Brain microvascular endothelial cell (primary cell): ENCODE data around the gene PLAAT3.
A peak's percentile ranks its signal among the peaks of the same experiment; 100 is the strongest.
"Not testable (repeated sequence)": the region's sequence is repeated elsewhere in the genome, so short reads cannot be mapped to it uniquely, and the experiment has no call there.

ENCODE experiments used
- DNase-seq: peaks from one replicate; pipeline ENCODE4 v3.0.0-alpha.2; 2020
- H3K27ac ChIP-seq: fragments of 250-450 bp; sonication (Bioruptor Pico); 2 replicates; pipeline ENCODE4 v1.5.1; 2020; ENCODE audit warnings: mild to moderate bottlenecking, moderate library complexity
- H3K27me3 ChIP-seq: fragments of 250-450 bp; sonication (Bioruptor Pico); replicated peaks from 2 replicates; pipeline ENCODE4 v1.5.1; 2020; ENCODE audit warnings: mild to moderate bottlenecking
- H3K36me3 ChIP-seq: fragments of 250-450 bp; sonication (Bioruptor Pico); replicated peaks from 2 replicates; pipeline ENCODE4 v1.5.1; 2020; ENCODE audit warnings: mild to moderate bottlenecking
- H3K4me3 ChIP-seq: 2 replicates; pipeline ENCODE4 v1.5.1; 2011; ENCODE audit warnings: low read depth, mild to moderate bottlenecking, control low read depth, low read length, moderate library complexity
- in situ Hi-C: cut with HindIII; loops from 2 replicates; pipeline ENCODE4 v1.10.0; 2017; ENCODE audit warnings: low sequenced_read_pairs, low pct_ligation_motif_present
- TF ChIP-seq, protein P1 (sequence below): IDR thresholded peaks from 2 replicates; pipeline ENCODE4 v1.5.1; 2011; ENCODE audit warnings: low read depth, mild to moderate bottlenecking, moderate library complexity, low read length, control low read depth, inconsistent platforms; ENCODE audit errors: missing control alignments

PLAAT3 gene

DNA sequence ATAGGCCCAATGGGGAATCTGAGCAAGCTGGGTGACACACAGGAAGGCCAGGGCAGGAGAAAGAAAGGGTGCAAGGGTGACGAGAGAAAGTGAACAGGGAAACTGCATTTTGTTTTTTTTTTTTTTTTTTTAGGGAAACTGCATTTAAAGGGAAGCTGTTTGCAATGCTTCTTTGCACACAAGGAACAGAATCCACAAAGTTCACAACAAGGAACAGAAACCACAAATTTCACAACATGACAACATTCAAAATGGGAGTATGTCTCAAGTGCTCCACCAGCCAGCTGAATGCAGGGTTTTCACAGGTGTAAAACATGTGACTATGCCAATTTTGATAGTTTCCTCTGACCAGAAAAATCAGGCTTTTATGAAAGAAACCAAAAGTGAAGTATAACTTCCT, 6.8 kb upstream of the PLAAT3 start:
- H3K27ac ChIP-seq: no peak overlapping the region
- DNase-seq: no peak
- in situ Hi-C loops: no loop called here
- no peak overlapping the region for H3K4me3 ChIP-seq
- H3K36me3 ChIP-seq: no peaks in the 10 kb centered on the region
- TF ChIP-seq, protein P1, sequence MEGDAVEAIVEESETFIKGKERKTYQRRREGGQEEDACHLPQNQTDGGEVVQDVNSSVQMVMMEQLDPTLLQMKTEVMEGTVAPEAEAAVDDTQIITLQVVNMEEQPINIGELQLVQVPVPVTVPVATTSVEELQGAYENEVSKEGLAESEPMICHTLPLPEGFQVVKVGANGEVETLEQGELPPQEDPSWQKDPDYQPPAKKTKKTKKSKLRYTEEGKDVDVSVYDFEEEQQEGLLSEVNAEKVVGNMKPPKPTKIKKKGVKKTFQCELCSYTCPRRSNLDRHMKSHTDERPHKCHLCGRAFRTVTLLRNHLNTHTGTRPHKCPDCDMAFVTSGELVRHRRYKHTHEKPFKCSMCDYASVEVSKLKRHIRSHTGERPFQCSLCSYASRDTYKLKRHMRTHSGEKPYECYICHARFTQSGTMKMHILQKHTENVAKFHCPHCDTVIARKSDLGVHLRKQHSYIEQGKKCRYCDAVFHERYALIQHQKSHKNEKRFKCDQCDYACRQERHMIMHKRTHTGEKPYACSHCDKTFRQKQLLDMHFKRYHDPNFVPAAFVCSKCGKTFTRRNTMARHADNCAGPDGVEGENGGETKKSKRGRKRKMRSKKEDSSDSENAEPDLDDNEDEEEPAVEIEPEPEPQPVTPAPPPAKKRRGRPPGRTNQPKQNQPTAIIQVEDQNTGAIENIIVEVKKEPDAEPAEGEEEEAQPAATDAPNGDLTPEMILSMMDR: no peak
- no peaks in the 10 kb centered on the region for H3K27me3 ChIP-seq

DNA sequence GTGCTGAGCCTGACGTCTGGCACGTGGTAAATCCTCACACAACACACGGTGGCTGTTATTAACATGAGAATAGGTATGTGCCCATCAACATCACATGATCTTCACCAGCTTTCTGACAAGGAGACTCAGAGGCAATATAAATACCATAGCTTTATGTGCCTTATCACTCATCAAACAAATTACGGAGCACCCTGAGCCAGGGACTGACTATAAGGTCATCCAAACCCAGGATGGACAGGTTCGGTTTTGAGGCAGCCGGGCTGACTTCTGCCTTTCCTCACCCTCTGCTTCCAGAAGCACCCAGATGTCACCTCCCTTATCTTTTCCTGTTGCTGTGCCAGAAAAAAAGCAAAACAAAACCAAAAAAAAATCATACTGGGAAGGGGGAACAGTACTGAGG, 5.7 kb upstream of the PLAAT3 start:
- Histone ChIP-seq H3K27me3 (no peaks in the 10 kb centered on the region), H3K4me3 (no peak overlapping the region), H3K27ac (no peak overlapping the region), H3K36me3 (no peaks in the 10 kb centered on the region)
- no peak for DNase-seq
- TF ChIP-seq, protein P1: no peak
- in situ Hi-C loops: no loop called here

DNA sequence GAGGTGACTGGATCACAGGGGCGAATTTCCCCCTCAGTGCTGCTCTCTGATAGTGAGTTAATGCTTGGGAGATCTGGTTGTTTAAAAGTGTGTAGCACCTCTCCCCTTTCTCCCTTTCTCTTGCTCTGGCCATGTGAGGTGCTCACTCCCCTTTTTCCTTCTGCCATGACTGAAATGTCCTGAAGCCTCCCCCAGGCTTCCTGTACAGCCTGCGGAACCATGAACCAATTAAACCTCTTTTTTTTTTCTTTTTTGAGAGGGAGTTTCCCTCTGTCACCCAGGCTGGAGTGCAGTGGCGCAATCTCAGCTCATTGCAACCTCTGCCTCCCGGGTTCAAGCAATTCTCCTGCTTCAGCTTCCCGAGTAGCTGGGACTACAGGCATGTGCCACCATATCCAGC, 3.5 kb upstream of the PLAAT3 start:
- H3K27ac ChIP-seq, in situ Hi-C loops: not testable (repeated sequence)

DNA sequence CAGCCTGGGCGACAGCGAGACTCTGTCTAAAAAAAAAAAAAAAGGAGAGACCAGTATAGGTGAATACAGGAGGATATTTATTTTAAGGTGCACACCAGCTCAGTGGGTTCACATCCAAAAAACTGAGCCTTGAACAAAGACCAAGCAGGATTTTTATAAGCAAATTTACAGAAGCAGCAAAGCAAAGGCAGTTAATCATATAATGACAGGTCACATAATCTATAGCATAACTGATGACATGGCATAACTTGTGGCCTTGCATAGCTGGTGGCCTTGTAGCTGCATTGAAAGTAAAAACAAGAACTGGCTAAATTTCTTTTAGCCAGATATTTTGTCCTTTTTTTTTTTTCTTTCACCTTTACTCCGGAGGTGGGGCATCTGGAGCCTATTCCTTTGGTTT, 2.7 kb upstream of the PLAAT3 start:
- no peak overlapping the region for H3K4me3 ChIP-seq
- no peak overlapping the region for H3K27ac ChIP-seq
- TF ChIP-seq, protein P1: no peak
- in situ Hi-C loops: no loop called here
- no peak for DNase-seq
- no peaks in the 10 kb centered on the region for H3K27me3 ChIP-seq
- no peaks in the 10 kb centered on the region for H3K36me3 ChIP-seq

More for the DNA sequence above, 3.5 kb upstream of the PLAAT3 start:
- not testable (repeated sequence) for H3K4me3 ChIP-seq, H3K36me3 ChIP-seq, DNase-seq, H3K27me3 ChIP-seq

DNA sequence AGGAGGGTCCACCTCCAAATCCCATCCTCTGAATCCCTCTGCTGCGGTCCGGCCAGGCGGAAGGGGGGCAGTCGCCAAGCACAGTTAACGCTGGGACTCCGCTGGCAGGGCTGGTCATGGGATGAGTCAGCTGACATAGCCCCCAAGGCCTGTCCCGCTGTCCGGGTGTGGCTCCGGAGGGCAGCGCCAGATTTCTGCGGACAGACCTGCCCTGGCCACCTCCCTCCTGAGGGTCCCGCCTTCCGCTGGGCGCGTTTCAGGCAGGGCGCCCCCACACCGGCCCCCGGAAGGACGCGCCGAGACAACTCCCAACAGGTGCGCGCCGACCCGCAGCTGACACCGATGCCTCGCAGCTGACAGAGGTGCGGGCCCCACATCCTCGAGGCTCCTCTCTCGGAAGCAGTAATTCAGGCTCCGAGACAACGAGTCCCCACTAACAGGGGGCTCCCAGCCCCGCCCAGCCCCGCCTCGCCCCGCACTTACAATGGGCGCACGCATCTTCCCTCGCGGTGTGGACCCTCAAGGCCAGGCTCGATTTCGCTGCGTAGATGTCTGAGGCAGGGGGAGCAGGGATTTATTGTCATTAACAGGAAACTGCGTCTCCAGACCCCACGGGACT, 607 bp downstream of the PLAAT3 start:
- in situ Hi-C loops: no loop called here
- no peaks in the 10 kb centered on the region for H3K36me3 ChIP-seq
- H3K27me3 ChIP-seq: no peaks in the 10 kb centered on the region
- no peak overlapping the region for H3K27ac ChIP-seq
- peak overlapping the region; percentile 61 for H3K4me3 ChIP-seq
- TF ChIP-seq, protein P1: no peak
- no peak for DNase-seq

DNA sequence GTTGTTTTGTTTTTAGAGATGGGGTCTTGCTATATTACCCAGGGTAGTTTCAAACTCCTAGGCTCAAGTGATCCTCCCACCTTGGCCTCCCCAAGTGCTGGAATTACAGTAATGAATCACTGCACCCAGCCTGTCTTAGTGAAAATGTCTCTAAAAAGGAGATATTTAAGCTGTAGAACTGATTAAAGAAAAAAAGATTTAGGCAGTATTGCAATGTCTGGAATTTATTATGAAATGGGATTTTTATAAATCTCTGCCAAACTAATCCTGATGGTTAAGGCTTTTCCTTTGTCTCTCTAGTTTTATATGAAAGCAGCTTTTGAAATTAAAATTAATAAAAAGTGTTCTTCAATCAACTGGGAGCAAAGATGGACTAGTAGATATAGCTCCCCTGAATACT, 2.1 kb downstream of the PLAAT3 start:
- H3K27ac ChIP-seq: no peak overlapping the region
- no peak for DNase-seq
- no peak overlapping the region for H3K4me3 ChIP-seq
- H3K36me3 ChIP-seq: no peaks in the 10 kb centered on the region
- H3K27me3 ChIP-seq: no peaks in the 10 kb centered on the region
- TF ChIP-seq, protein P1: no peak
- in situ Hi-C loops: no loop called here
